CD4-positive, alpha-beta memory T cell (primary cell): ENCODE data around the gene DENND2A. TPM values are rescaled to one million over a fixed set of nuclear protein-coding genes. Genes with fewer than 3 reads are reported as not detected.
"Not testable (repeated sequence)": the region's sequence is repeated elsewhere in the genome, so short reads cannot be mapped to it uniquely, and the experiment has no call there.

Experiments
- CTCF ChIA-PET: fragments of 350-600 bp; sonication (Branson Sonifier 250); formaldehyde crosslinking; loops from one replicate; lab custom pipeline; 2021; ENCODE audit warnings: inconsistent platforms; ENCODE audit not compliant: partially characterized antibody; lab: Charles Lee
- POLR2A ChIA-PET: fragments of 350-600 bp; sonication (Branson Sonifier 250); formaldehyde crosslinking; loops from one replicate; lab custom pipeline; 2021; ENCODE audit not compliant: partially characterized antibody; lab: Charles Lee
- DNase-seq, 5 donors: peaks; one replicate each; pipeline versions ENCODE4 v3.0.0 to v3.0.0-alpha.2; 2020 to 2022; ENCODE audit warnings: mixed read lengths in 1 of 5
- H3K27ac ChIP-seq: one replicate; pipeline ENCODE4 v1.7.0; 2013; ENCODE audit warnings: low read depth, low read length
- H3K27me3 ChIP-seq: 2 replicates; pipeline ENCODE4 v1.7.0; 2013; ENCODE audit warnings: mild to moderate bottlenecking, low read length, moderate library complexity; ENCODE audit not compliant: insufficient read depth
- H3K36me3 ChIP-seq: 2 replicates; pipeline ENCODE4 v1.7.0; 2013; ENCODE audit warnings: mild to moderate bottlenecking, low read length, moderate library complexity; ENCODE audit not compliant: insufficient read depth
- H3K4me1 ChIP-seq: 2 replicates; pipeline ENCODE4 v1.7.0; 2013; ENCODE audit warnings: mild to moderate bottlenecking, low read length, moderate library complexity; ENCODE audit not compliant: insufficient read depth
- H3K4me3 ChIP-seq, 2 donors: one replicate each; pipeline ENCODE4 v1.7.0; 2013; ENCODE audit warnings: low read length in 2 of 2, mild to moderate bottlenecking in 1 of 2
- H3K9me3 ChIP-seq, 2 donors: one replicate each; pipeline ENCODE4 v1.7.0; 2013; ENCODE audit warnings: low read length in 2 of 2, control low read depth in 1 of 2; ENCODE audit not compliant: control insufficient read depth in 1 of 2
- H3K27ac Mint-ChIP-seq, 7 donors: one replicate each; pipeline ENCODE4 v1.8.0; 2020 to 2021; ENCODE audit warnings: mixed read lengths in 7 of 7, mild to moderate bottlenecking in 6 of 7, inconsistent platforms in 3 of 7, moderate library complexity in 3 of 7
- H3K27me3 Mint-ChIP-seq, 2 donors: one replicate each; pipeline ENCODE4 v1.8.0; 2020 to 2021; ENCODE audit warnings: mixed read lengths in 2 of 2
- H3K36me3 Mint-ChIP-seq, 2 donors: one replicate each; pipeline ENCODE4 v1.8.0; 2020 to 2021; ENCODE audit warnings: mixed read lengths in 2 of 2, inconsistent platforms in 1 of 2, mild to moderate bottlenecking in 1 of 2
- H3K4me1 Mint-ChIP-seq, 4 donors: one replicate each; pipeline ENCODE4 v1.8.0; 2020 to 2021; ENCODE audit warnings: mixed read lengths in 4 of 4, mild to moderate bottlenecking in 1 of 4
- H3K4me3 Mint-ChIP-seq, 8 donors: one replicate each; pipeline ENCODE4 v1.8.0; 2020 to 2021; ENCODE audit warnings: mixed read lengths in 8 of 8, mild to moderate bottlenecking in 7 of 8, moderate library complexity in 6 of 8, inconsistent platforms in 3 of 8
- H3K9me3 Mint-ChIP-seq, 8 donors: one replicate each; pipeline ENCODE4 v1.8.0; 2020 to 2021; ENCODE audit warnings: mixed read lengths in 8 of 8, mild to moderate bottlenecking in 5 of 8, inconsistent platforms in 3 of 8, moderate library complexity in 1 of 8
- intact Hi-C: fragments of 100-400 bp; cut with micrococcal nuclease; formaldehyde crosslinking; loops from one replicate; pipeline ENCODE4 v1.15.1; 2023
- polyA plus RNA-seq, 2 donors: library from polyadenylated mRNA; unstranded; fragments of 300-500 nt; fragmentation: Illumina TruSeq; gene quantifications; one replicate each; pipeline ENCODE4 v1.2.3, GENCODE V29; 2021
- total RNA-seq, 2 experiments: library from RNA; stranded (reverse); gene quantifications; one replicate each; pipeline ENCODE4 v1.2.3, GENCODE V29; 2021

DENND2A gene
- total and polyA plus RNA-seq, 4 experiments from 2014 or later = not detected

DNA sequence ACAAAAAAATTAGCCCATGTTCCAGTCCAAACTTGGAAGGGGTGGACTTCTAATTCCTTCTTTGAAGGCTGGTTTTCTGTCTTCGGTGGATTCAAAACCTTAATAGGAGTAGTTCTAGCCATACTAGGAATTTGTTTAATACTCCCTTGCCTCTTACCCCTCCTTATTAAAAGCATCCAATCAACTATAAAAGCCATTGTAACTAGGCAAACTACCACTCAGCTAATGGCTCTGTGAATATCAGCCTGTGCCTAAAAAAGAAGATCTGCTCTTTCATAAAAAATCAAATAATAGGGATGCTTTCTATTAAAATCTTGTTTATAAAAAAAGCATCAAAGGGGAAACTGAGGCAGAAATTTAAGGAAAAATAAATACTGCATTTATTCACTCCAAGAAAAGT is 28.0 kb upstream of the DENND2A start:
- Histone ChIP-seq H3K4me1 (peaks cover 8% of the 10 kb centered on the region), H3K27me3 (no peaks in the 10 kb centered on the region), H3K27ac (no peak overlapping the region), H3K9me3 (no peaks in the 10 kb centered on the region), H3K4me3 (no peak overlapping the region), H3K36me3 (no peaks in the 10 kb centered on the region)
- Mint-ChIP-seq H3K27ac (peak overlapping the region in 1 of 7 donors; percentile 3), H3K27me3 (no peaks in the 10 kb centered on the region), H3K36me3 (no peaks in the 10 kb centered on the region), H3K9me3 (no peaks in the 10 kb centered on the region), H3K4me1 (peaks cover 0 to 8% (median 3%) of the 10 kb centered on the region in 4 donors), H3K4me3 (no peak overlapping the region)
- ChIA-PET POLR2A (no interaction called here), CTCF (interaction anchor here (2.9 kb wide), 1 partner anchor 16 kb away, joined by 12 read pairs; no protein-coding TSS in a partner anchor)
- no peak for DNase-seq
- intact Hi-C loops = no loop called here

DNA sequence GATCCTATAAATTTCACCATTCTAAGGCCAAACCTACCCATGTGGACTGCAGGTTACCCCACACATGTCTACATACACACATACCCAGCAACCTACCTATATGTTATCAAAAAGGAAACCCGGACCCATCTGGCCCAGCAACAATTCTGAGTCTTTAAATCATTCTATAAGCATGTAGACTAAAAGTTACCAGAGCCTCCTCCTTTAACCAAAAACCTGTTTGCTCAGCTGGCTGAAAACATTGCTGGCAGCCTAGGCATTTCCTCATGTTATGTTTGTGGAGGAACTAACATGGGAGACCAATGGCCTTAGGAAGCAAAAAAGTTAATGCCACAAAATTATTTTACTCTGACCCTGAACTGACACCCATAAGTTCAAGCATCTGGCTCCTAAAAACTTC is 26.9 kb upstream of the DENND2A start:
- Histone ChIP-seq H3K4me3 (no peak overlapping the region), H3K9me3 (no peaks in the 10 kb centered on the region), H3K4me1 (peaks cover 5% of the 10 kb centered on the region), H3K27me3 (no peaks in the 10 kb centered on the region), H3K36me3 (no peaks in the 10 kb centered on the region), H3K27ac (no peak overlapping the region)
- Mint-ChIP-seq H3K27ac (no peak overlapping the region), H3K36me3 (no peaks in the 10 kb centered on the region), H3K4me3 (no peak overlapping the region), H3K27me3 (no peaks in the 10 kb centered on the region), H3K4me1 (peaks cover 0 to 6% (median 3%) of the 10 kb centered on the region in 4 donors), H3K9me3 (no peaks in the 10 kb centered on the region)
- intact Hi-C loops = no loop called here
- POLR2A ChIA-PET = no interaction called here
- CTCF ChIA-PET = interaction anchor here (1.2 to 2.9 kb wide), 2 partner anchors 15 to 18 kb away, joined by 3 to 12 read pairs; no protein-coding TSS in a partner anchor
- DNase-seq = no peak

DNA sequence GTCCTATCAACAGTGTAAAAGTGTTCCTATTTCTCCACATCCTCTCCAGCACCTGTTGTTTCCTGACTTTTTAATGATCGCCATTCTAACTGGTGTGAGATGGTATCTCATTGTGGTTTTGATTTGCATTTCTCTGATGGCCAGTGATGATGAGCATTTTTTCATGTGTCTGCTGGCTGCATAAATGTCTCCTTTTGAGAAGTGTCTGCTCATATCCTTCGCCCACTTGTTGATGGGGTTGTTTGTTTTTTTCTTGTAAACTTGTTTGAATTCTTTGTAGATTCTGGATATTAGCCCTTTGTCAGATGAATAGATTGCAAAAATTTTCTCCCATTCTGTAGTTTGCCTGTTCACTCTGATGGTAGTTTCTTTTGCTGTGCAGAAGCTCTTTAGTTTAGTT is 22.3 kb upstream of the DENND2A start:
- H3K9me3 ChIP-seq, H3K9me3 Mint-ChIP-seq, H3K27me3 ChIP-seq, CTCF ChIA-PET, H3K27me3 Mint-ChIP-seq, H3K4me3 Mint-ChIP-seq, DNase-seq, H3K4me1 Mint-ChIP-seq, H3K27ac Mint-ChIP-seq, H3K4me1 ChIP-seq, H3K36me3 ChIP-seq, H3K27ac ChIP-seq, POLR2A ChIA-PET, H3K4me3 ChIP-seq, intact Hi-C loops, H3K36me3 Mint-ChIP-seq: not testable (repeated sequence)

GRCh38 chr7:140661124-140661523 is 20.5 kb upstream of the DENND2A start:
- Mint-ChIP-seq H3K27me3 (peaks cover 0 to 9% of the 10 kb centered on the region in 2 donors), H3K4me1 (peaks cover 8 to 11% (median 10%) of the 10 kb centered on the region in 4 donors), H3K36me3 (no peaks in the 10 kb centered on the region), H3K9me3 (no peaks in the 10 kb centered on the region), H3K4me3 (no peak overlapping the region), H3K27ac (no peak overlapping the region)
- no peak overlapping the region for H3K27ac ChIP-seq
- ChIA-PET CTCF (interaction anchor here (0.6 to 1.7 kb wide), 4 partner anchors 9 to 351 kb away, joined by 3 to 4 read pairs (median 4); no protein-coding TSS in a partner anchor), POLR2A (interaction anchor here (1.1 kb wide), 1 partner anchor 12 kb away, joined by 6 read pairs; the partner anchor contains the start of gene ADCK2)
- H3K36me3 ChIP-seq = no peaks in the 10 kb centered on the region
- H3K4me3 ChIP-seq = no peak overlapping the region
- DNase-seq = no peak
- H3K9me3 ChIP-seq = no peaks in the 10 kb centered on the region
- H3K4me1 ChIP-seq = peaks cover 12% of the 10 kb centered on the region
- intact Hi-C loops = no loop called here
- H3K27me3 ChIP-seq = no peaks in the 10 kb centered on the region

DNA sequence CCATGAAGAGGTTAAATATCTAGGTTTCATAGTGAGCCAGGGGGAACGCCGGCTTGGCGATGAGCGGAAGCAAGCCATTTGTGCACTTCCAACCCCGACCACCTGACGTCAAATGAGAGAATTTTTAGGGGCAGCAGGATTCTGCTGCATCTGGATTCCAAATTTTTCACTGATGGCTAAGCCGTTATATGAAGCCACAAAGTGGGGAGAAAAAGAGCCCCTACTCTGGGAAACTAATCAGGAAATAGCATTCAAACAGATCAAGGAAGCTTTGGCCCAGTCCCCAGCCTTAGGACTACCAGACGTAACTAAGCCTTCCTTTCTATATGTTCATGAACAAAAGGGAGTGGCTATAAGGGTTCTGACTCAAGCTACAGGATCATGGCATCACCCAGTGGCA is 19.2 kb upstream of the DENND2A start:
- no peaks in the 10 kb centered on the region for H3K9me3 ChIP-seq
- ChIA-PET CTCF (interaction anchor here (1.6 kb wide), 1 partner anchor 14 kb away, joined by 4 read pairs; no protein-coding TSS in a partner anchor), POLR2A (interaction anchor here (0.8 kb wide), 1 partner anchor 355 kb away, joined by 3 read pairs; the partner anchor contains the start of gene MRPS33)
- Mint-ChIP-seq H3K4me3 (no peak overlapping the region), H3K9me3 (no peaks in the 10 kb centered on the region), H3K4me1 (peaks cover 12 to 17% (median 15%) of the 10 kb centered on the region in 4 donors), H3K36me3 (no peaks in the 10 kb centered on the region), H3K27me3 (peaks cover 0 to 9% of the 10 kb centered on the region in 2 donors), H3K27ac (peak overlapping the region in 1 of 7 donors; percentile 15)
- no peaks in the 10 kb centered on the region for H3K36me3 ChIP-seq
- no peak overlapping the region for H3K27ac ChIP-seq
- intact Hi-C loops = no loop called here
- no peak overlapping the region for H3K4me3 ChIP-seq
- DNase-seq = no peak
- H3K27me3 ChIP-seq = no peaks in the 10 kb centered on the region
- H3K4me1 ChIP-seq = peaks cover 14% of the 10 kb centered on the region

- no peaks in the 10 kb centered on the region for H3K36me3 ChIP-seq
- ChIA-PET POLR2A (interaction anchor here (2.7 kb wide), 1 partner anchor 15 kb away, joined by 11 read pairs; the partner anchor contains the start of gene ADCK2), CTCF (no interaction called here)
- no peak for DNase-seq
- H3K4me1 ChIP-seq = peaks cover 17% of the 10 kb centered on the region
- H3K27ac ChIP-seq = no peak overlapping the region
- no peaks in the 10 kb centered on the region for H3K9me3 Mint-ChIP-seq
- H3K4me3 ChIP-seq = no peak overlapping the region
- no peaks in the 10 kb centered on the region for H3K27me3 ChIP-seq
- no peak overlapping the region for H3K4me3 Mint-ChIP-seq
- intact Hi-C loops = no loop called here
- no peaks in the 10 kb centered on the region for H3K9me3 ChIP-seq
- H3K27me3 Mint-ChIP-seq = peaks cover 0 to 9% of the 10 kb centered on the region in 2 donors
- H3K36me3 Mint-ChIP-seq = no peaks in the 10 kb centered on the region
- no peak overlapping the region for H3K27ac Mint-ChIP-seq
- H3K4me1 Mint-ChIP-seq = peaks cover 18 to 24% (median 20%) of the 10 kb centered on the region in 4 donors
Measured at GRCh38 chr7:140657891-140658290, 17.3 kb upstream of the DENND2A start.

DNA sequence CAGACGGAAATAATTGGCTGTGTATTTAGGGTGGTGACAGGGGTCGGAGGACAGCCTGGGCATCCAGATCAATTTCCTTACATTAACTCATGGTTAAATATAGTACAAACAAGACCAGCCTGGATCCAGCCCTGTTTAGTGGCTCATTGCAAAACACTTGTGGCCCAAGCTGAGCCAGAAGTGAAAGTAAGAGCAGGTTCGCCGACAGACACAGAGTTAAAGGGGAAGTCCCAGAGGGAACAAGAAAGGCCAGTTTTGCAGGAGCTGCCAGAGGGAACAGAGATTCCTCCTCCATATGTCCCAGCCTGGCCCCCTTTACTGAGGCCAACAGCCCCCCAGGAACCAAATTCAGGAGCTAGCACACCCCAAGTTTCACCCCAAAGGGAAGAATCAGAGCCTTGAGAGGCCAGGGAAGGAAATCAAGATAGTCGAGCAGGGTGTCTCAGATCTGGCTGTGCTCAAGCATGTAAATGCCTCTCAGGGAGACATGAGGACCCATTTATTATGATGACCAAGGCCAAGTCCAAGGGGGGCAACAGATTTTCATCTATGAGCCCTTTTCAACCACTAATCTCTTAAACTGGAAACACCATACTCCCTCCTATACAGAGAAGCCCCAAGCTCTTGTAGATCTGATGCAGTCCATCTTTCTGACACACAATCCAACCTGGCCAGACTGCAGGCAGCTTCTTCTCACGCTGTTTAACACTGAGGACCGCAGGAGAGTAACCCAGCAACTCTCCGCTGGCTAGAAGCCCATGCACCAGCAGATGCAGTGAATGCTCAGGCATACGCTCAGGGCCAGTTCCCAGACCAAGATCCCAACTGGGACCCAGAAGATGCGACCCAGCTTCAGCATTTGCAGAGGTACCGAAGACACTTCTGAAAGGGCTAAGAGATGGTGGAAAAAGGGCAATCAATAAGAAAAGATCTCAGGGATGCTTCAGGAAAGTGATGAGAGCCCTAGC is 16.2 kb upstream of the DENND2A start:
- H3K9me3 ChIP-seq = no peaks in the 10 kb centered on the region
- H3K27me3 Mint-ChIP-seq = peaks cover 0 to 9% of the 10 kb centered on the region in 2 donors
- H3K4me1 ChIP-seq = peaks cover 17% of the 10 kb centered on the region
- H3K36me3 ChIP-seq = no peaks in the 10 kb centered on the region
- peak in 2 of 5 donors; percentile 28 to 31 for DNase-seq
- H3K4me3 Mint-ChIP-seq = peak overlapping the region; percentile 84 to 94 (median 90)
- ChIA-PET POLR2A (interaction anchor here (0.7 to 2.7 kb wide), 2 partner anchors 12 to 16 kb away, joined by 4 to 11 read pairs; partner anchors contain the start of gene ADCK2), CTCF (interaction anchor here (1.2 to 2.5 kb wide), 3 partner anchors 12 to 180 kb away, joined by 3 to 15 read pairs (median 3); no protein-coding TSS in a partner anchor)
- peak overlapping the region; percentile 65 to 94 (median 91) for H3K27ac Mint-ChIP-seq
- H3K4me1 Mint-ChIP-seq = peaks cover 18 to 24% (median 20%) of the 10 kb centered on the region in 4 donors
- peak overlapping the region in 1 of 2 donors; percentile 46 for H3K4me3 ChIP-seq
- no peaks in the 10 kb centered on the region for H3K9me3 Mint-ChIP-seq
- intact Hi-C loops = no loop called here
- H3K27ac ChIP-seq = no peak overlapping the region
- H3K27me3 ChIP-seq = no peaks in the 10 kb centered on the region
- H3K36me3 Mint-ChIP-seq = no peaks in the 10 kb centered on the region
